SK-N-SH (cell line): Measurements from ENCODE around the gene PXMP2. TPM values are rescaled to one million over a fixed set of nuclear protein-coding genes. Genes with fewer than 3 reads are reported as not detected.

Experiments used
- CTCF ChIA-PET: fragments of 300-600, 350-600 bp; formaldehyde crosslinking; extraction: SDS; loops from one replicate; lab custom pipeline; 2021; lab: Yijun Ruan, JAX
- POLR2A ChIA-PET: fragments of 350-600 bp; sonication (Branson Sonifier 250); formaldehyde crosslinking; extraction: SDS; loops from one replicate; lab custom pipeline; 2020; ENCODE audit warnings: antibody characterized with exemption, inconsistent platforms; lab: Yijun Ruan, JAX
- DNase-seq: peaks from one replicate; pipeline ENCODE4 v3.0.0; 2012
- H2AFZ ChIP-seq: fragments of 200-600 bp; sonication (generic); 2 replicates; pipeline ENCODE4 v1.8.1; 2016; ENCODE audit warnings: antibody characterized with exemption, mild to moderate bottlenecking, low read depth
- H3F3A ChIP-seq: fragments of 200-600 bp; sonication (generic); replicated peaks from 2 replicates; pipeline ENCODE3; 2016; ENCODE audit warnings: antibody characterized with exemption, mild to moderate bottlenecking; ENCODE audit not compliant: insufficient read depth
- H3K27ac ChIP-seq, 2 experiments: fragments of 200-500 bp in 1 of 2; fragments of 200-600 bp in 1 of 2; sonication (Bioruptor generic) in 1 of 2; sonication (generic), shearing (Covaris generic) in 1 of 2; 2 replicates each; pipeline versions ENCODE4 v1.5.1 to v1.6.1; 2014 to 2016; ENCODE audit warnings: low read depth in 2 of 2, inconsistent platforms in 1 of 2, low read length in 1 of 2, mild to moderate bottlenecking in 1 of 2, mixed read lengths in 1 of 2
- H3K27me3 ChIP-seq: fragments of 200-600 bp; sonication (generic), shearing (Covaris generic); 2 replicates; pipeline ENCODE4 v1.6.1; 2016; ENCODE audit warnings: mixed run types; ENCODE audit not compliant: insufficient read depth
- H3K36me3 ChIP-seq, 2 experiments: fragments of 200-500 bp in 1 of 2; fragments of 200-600 bp in 1 of 2; sonication (Bioruptor generic) in 1 of 2; sonication (generic) in 1 of 2; replicated peaks in 1 of 2; 2 replicates each; pipeline versions ENCODE3 to v1.5.1; 2014 to 2016; ENCODE audit warnings: low read length in 1 of 2, mild to moderate bottlenecking in 1 of 2; ENCODE audit not compliant: insufficient read depth in 2 of 2, control insufficient read depth in 1 of 2
- H3K4me1 ChIP-seq, 2 experiments: fragments of 200-500 bp in 1 of 2; fragments of 200-600 bp in 1 of 2; sonication (Bioruptor generic) in 1 of 2; sonication (generic), shearing (Covaris generic) in 1 of 2; 2 replicates each; pipeline versions ENCODE4 v1.5.1 to v1.6.1; 2014 to 2016; ENCODE audit warnings: low read depth in 1 of 2, low read length in 1 of 2, mixed run types in 1 of 2; ENCODE audit not compliant: insufficient read depth in 2 of 2, control insufficient read depth in 1 of 2
- H3K4me2 ChIP-seq: fragments of 200-600 bp; sonication (generic), shearing (Covaris generic); 2 replicates; pipeline ENCODE4 v1.6.1; 2017; ENCODE audit warnings: mixed run types
- H3K4me3 ChIP-seq, 2 experiments: fragments of 200-500 bp in 1 of 2; fragments of 200-600 bp in 1 of 2; sonication (Bioruptor generic) in 1 of 2; sonication (generic), shearing (Covaris generic) in 1 of 2; 2 replicates each; pipeline versions ENCODE4 v1.5.1 to v1.8.1; 2014 to 2016; ENCODE audit warnings: low read depth in 2 of 2, inconsistent platforms in 1 of 2, low read length in 1 of 2, mild to moderate bottlenecking in 1 of 2, mixed read lengths in 1 of 2, moderate library complexity in 1 of 2
- H3K79me2 ChIP-seq: fragments of 200-600 bp; sonication (generic); 2 replicates; pipeline ENCODE4 v1.8.1; 2017; ENCODE audit warnings: mild to moderate bottlenecking; ENCODE audit not compliant: insufficient read depth
- H3K9ac ChIP-seq: fragments of 200-600 bp; sonication (generic); 2 replicates; pipeline ENCODE4 v1.6.1; 2017; ENCODE audit warnings: mixed run types
- H3K9me2 ChIP-seq: fragments of 200-600 bp; sonication (generic); 2 replicates; pipeline ENCODE4 v1.6.1; 2017; ENCODE audit warnings: mixed run types
- H3K9me3 ChIP-seq: fragments of 200-600 bp; sonication (generic); 2 replicates; pipeline ENCODE4 v1.6.1; 2017; ENCODE audit warnings: mixed run types, mild to moderate bottlenecking, moderate library complexity
- H4K20me1 ChIP-seq: fragments of 200-600 bp; sonication (generic); 2 replicates; pipeline ENCODE4 v1.6.1; 2017; ENCODE audit warnings: mild to moderate bottlenecking, mixed run types; ENCODE audit not compliant: insufficient read depth
- ELF1 ChIP-seq: IDR thresholded peaks from 2 replicates; pipeline ENCODE4 v1.4.0; 2012
- EZH2phosphoT487 ChIP-seq: fragments of 200-600 bp; sonication (generic); IDR thresholded peaks from 2 replicates; pipeline ENCODE4 v1.6.1; 2017; ENCODE audit warnings: low read depth, mixed run types, mild to moderate bottlenecking, antibody characterized with exemption, moderate library complexity, borderline replicate concordance
- FOXM1 ChIP-seq: IDR thresholded peaks from 2 replicates; pipeline ENCODE4 v1.4.0; 2012; ENCODE audit warnings: low read depth, mild to moderate bottlenecking
- GABPA ChIP-seq: IDR thresholded peaks from 2 replicates; pipeline ENCODE4 v1.4.0; 2012; ENCODE audit warnings: low read depth, mild to moderate bottlenecking
- MEF2A ChIP-seq: IDR thresholded peaks from 2 replicates; pipeline ENCODE4 v1.4.0; 2012; ENCODE audit warnings: low read depth, borderline replicate concordance
- MXI1 ChIP-seq: IDR thresholded peaks from 2 replicates; pipeline ENCODE4 v1.6.1; 2012; ENCODE audit warnings: mild to moderate bottlenecking, low read depth, low read length, improper control_type of control experiment
- NRF1 ChIP-seq: IDR thresholded peaks from 2 replicates; pipeline ENCODE4 v1.6.1; 2012; ENCODE audit warnings: low read depth, mild to moderate bottlenecking, low read length
- RFX5 ChIP-seq: IDR thresholded peaks from 2 replicates; pipeline ENCODE4 v1.6.1; 2012; ENCODE audit warnings: mild to moderate bottlenecking, improper control_type of control experiment, low read length
- SMC3 ChIP-seq: IDR thresholded peaks from 2 replicates; pipeline ENCODE4 v1.6.1; 2012; ENCODE audit warnings: low read depth, low read length, improper control_type of control experiment
- TAF1 ChIP-seq: IDR thresholded peaks from 2 replicates; pipeline ENCODE4 v1.6.1; 2012; ENCODE audit warnings: low read depth, mild to moderate bottlenecking, low read length, moderate library complexity, borderline replicate concordance
- TCF12 ChIP-seq: IDR thresholded peaks from 2 replicates; pipeline ENCODE4 v1.4.0; 2012
- TEAD4 ChIP-seq: IDR thresholded peaks from 2 replicates; pipeline ENCODE4 v1.4.0; 2012; ENCODE audit warnings: mild to moderate bottlenecking, borderline replicate concordance; ENCODE audit not compliant: insufficient read depth
- WGBS: methylation state at CpG from one replicate; pipeline ENCODE4 v1.1.6; 2017; ENCODE audit warnings: low lambda C conversion rate; 5-methylcytosine and 5-hydroxymethylcytosine counted together
- polyA plus RNA-seq, 3 experiments: library from polyadenylated mRNA; depleted of rRNA; stranded (reverse); fragments of >200 nt; gene quantifications; 2 replicates each; pipeline ENCODE4 v1.2.3, GENCODE V29; 2012
- TF ChIP-seq, protein P1 (sequence below): IDR thresholded peaks from 2 replicates; pipeline ENCODE4; 2012
- TF ChIP-seq, protein P2 (sequence below): IDR thresholded peaks from 2 replicates; pipeline ENCODE4 v1.4.0; 2012; ENCODE audit warnings: low read depth, borderline replicate concordance
- TF ChIP-seq, protein P3 (sequence below): IDR thresholded peaks from 2 replicates; pipeline ENCODE4 v1.4.0; 2012; ENCODE audit warnings: low read depth

The PXMP2 gene
- polyA plus RNA-seq, 1 of the 3 experiments (the other 2 are of a cell fraction), result 35.8 TPM

DNA sequence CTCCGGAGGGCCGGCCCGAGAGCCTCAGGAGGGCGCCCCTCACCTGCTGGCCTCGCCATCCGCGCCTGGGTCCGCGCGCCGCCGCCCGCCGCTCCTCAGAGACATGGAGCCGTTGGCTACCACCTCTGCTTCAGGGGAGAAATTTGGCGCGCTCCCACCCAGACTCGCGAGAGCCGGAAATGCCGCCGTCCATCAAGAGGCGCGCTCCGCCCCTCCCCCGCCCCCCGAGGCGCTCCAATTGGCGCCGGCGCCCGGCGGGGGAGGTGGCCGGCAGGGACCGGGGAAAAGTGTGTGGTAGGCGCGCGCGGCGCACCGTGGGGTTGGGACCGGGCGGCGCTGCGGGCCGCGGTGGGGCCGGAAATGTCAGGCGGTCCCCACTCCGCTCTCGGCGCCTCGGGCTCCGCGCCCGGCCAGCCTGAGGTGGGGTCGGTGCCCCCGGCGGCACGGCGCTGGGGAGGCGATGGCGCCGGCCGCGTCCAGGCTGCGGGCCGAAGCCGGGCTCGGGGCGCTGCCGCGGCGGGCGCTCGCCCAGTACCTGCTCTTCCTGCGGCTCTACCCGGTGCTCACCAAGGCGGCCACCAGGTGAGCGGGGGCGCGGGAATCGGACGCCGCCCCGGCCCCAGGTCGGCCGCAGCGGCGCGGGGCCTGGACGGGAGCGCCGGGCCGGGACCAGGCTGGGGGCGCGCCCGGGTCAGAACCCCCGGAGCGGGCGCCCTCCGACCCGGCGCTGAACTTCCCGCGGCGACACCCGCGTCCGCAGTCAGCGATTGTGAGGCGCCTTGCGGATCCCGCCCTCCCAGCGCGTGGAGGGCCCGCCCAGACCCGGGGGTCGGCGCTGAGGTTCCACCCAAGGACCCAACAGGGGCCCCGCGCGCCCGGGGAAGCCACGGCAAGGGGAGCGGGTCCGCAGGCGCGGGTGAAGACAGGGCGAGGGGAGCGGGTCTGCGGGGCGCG, at the start of gene PXMP2, which contains the start of gene POLE (continued):
- TF ChIP-seq, protein P1, sequence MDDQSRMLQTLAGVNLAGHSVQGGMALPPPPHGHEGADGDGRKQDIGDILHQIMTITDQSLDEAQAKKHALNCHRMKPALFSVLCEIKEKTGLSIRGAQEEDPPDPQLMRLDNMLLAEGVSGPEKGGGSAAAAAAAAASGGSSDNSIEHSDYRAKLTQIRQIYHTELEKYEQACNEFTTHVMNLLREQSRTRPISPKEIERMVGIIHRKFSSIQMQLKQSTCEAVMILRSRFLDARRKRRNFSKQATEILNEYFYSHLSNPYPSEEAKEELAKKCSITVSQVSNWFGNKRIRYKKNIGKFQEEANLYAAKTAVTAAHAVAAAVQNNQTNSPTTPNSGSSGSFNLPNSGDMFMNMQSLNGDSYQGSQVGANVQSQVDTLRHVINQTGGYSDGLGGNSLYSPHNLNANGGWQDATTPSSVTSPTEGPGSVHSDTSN, result peak; percentile 93
- TF ChIP-seq SMC3, result no peak
- no peak for TF ChIP-seq RFX5
- no peak for TF ChIP-seq FOXM1
- TF ChIP-seq, protein P2, sequence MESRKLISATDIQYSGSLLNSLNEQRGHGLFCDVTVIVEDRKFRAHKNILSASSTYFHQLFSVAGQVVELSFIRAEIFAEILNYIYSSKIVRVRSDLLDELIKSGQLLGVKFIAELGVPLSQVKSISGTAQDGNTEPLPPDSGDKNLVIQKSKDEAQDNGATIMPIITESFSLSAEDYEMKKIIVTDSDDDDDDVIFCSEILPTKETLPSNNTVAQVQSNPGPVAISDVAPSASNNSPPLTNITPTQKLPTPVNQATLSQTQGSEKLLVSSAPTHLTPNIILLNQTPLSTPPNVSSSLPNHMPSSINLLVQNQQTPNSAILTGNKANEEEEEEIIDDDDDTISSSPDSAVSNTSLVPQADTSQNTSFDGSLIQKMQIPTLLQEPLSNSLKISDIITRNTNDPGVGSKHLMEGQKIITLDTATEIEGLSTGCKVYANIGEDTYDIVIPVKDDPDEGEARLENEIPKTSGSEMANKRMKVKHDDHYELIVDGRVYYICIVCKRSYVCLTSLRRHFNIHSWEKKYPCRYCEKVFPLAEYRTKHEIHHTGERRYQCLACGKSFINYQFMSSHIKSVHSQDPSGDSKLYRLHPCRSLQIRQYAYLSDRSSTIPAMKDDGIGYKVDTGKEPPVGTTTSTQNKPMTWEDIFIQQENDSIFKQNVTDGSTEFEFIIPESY, result peak; percentile 97
- TF ChIP-seq, protein P3, sequence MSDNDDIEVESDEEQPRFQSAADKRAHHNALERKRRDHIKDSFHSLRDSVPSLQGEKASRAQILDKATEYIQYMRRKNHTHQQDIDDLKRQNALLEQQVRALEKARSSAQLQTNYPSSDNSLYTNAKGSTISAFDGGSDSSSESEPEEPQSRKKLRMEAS, result peak; percentile 49; the same call in 1 of the 2 replicates
- peak; percentile 25; the same call in 1 of the 2 replicates for TF ChIP-seq NRF1
- peak; percentile 76 for TF ChIP-seq MXI1
- no peak for TF ChIP-seq EZH2phosphoT487
- peak; percentile 55; the same call in 1 of the 2 replicates for TF ChIP-seq TAF1
- no peak for TF ChIP-seq TEAD4
- no peak for TF ChIP-seq TCF12

DNA sequence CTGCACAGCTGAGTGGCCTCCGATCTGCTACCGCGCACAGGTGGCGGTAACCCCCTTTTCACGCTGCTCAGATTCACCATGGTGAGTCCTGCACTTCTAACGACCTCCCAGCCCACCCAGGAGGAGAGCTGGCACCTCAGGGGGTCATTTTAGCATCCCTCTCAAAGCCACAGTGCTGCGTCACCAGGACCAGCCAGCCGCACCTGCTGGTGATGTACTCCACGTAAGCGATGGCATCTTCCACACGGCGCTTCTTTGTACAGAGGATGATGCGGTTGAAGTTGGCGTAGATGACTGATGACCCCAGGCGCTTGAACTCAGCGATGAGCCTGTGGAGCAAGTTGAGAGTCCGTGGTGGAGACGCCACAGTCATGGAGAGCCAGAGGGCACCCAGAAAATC, 49.6 kb upstream of the PXMP2 start:
- Histone ChIP-seq H3K9ac (no peak overlapping the region), H3K4me1 (no peaks in the 10 kb centered on the region), H3K27ac (no peak overlapping the region), H3F3A (no peaks in the 10 kb centered on the region), H3K36me3 (peaks cover 0 to 21% of the 10 kb centered on the region in 2 experiments), H2AFZ (no peak overlapping the region), H3K9me2 (no peaks in the 10 kb centered on the region), H3K4me3 (no peak overlapping the region), H3K27me3 (no peaks in the 10 kb centered on the region), H4K20me1 (no peaks in the 10 kb centered on the region), H3K9me3 (no peaks in the 10 kb centered on the region), H3K4me2 (no peak overlapping the region), H3K79me2 (no peaks in the 10 kb centered on the region)
- ChIA-PET POLR2A (no interaction called here), CTCF (interaction anchor here (0.5 to 3.2 kb wide), 15 partner anchors 7 to 223 kb away, joined by 3 to 26 read pairs (median 9); partner anchors contain the start of genes LRCOL1 and P2RX2)
- DNase-seq, result no peak
- TF ChIP-seq ELF1 (no peak), MEF2A (no peak), TEAD4 (no peak), GABPA (no peak), TAF1 (no peak)
- TF ChIP-seq, protein P1, result no peak
- WGBS, result 91% methylated on average over 18 of the region's 18 CpGs
